ENCODE measurements around the gene LRCH4. TPM values are rescaled to one million over a fixed set of nuclear protein-coding genes. Genes with fewer than 3 reads are reported as not detected.

The LRCH4 gene
- total and polyA plus RNA-seq, 2 of the 13 experiments (the other 11 are each of a cell fraction or from before 2014, with no cell fraction given): 7.0 to 9.3 TPM

DNA sequence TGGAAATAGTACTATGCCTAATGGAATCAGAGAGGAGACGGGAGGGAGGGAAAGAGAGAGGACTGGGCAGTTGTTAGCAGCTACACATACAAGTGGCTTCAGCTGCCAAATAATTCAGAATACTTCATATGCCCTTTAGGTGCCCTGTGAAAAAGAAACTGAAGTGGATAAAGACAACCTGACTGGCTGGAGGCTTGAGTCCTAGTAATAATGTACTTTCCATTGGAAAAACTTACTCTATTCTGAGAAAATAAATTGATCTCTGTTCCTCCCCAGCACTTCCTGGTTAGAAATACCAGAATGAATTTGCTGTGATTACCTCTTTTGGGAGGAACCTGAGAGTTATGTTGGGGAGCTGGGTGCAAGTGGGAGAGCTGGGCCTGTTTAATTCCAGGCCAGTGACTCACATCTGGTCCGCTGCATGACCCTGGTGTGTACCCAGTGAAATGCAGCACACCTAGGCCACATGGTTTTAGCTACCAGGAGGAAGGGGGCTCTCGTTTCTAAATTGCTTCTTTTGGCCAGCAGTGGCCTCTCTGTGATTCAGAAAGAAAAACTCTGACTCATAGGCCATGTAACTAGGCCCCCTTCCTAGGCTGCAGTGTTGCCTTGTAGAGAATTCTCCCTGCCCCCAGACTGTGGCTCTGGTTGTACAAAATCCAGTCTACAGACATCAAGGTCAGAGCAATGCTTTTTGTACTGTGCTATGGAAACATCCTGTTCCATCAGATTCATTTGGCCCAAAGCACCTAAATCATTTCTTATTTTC, 40.4 kb downstream of the LRCH4 start (continued):
- TF ChIP-seq ZHX2 (IDR thresholded peaks at IDR 0.05; ENCODE audit: low read depth) (no peak), ZHX2 (CRISPR knock-in tag; IDR thresholded peaks at IDR 0.05; ENCODE audit: borderline replicate concordance) (no peak), KLF11 (CRISPR knock-in tag; IDR thresholded peaks at IDR 0.05) (no peak), KAT2B (IDR thresholded peaks at IDR 0.05; ENCODE audit: borderline replicate concordance, low read depth, low read length) (no peak), ADNP (CRISPR knock-in tag; IDR thresholded peaks at IDR 0.05) (no peak), MED13 (CRISPR knock-in tag; IDR thresholded peaks at IDR 0.05) (no peak; the same call in 1 of the 2 replicates), ZNF501 (CRISPR knock-in tag; IDR thresholded peaks at IDR 0.05) (no peak), NFIB (CRISPR knock-in tag; IDR thresholded peaks at IDR 0.05; ENCODE audit: borderline replicate concordance) (no peak), NFIC (IDR thresholded peaks at IDR 0.05; ENCODE audit: low read length) (no peak), U2AF1 (optimal IDR thresholded peaks at IDR 0.05; ENCODE audit: low read depth, low read length) (no peak), ZMYM2 (CRISPR knock-in tag; IDR thresholded peaks at IDR 0.05) (no peak), ZNF543 (CRISPR knock-in tag; IDR thresholded peaks at IDR 0.05) (no peak), SNRNP70 (IDR thresholded peaks at IDR 0.05; ENCODE audit: low read depth, low read length) (no peak), ZNF766 (CRISPR knock-in tag; IDR thresholded peaks at IDR 0.05; ENCODE audit: borderline replicate concordance) (no peak), ELF1 (CRISPR knock-in tag; IDR thresholded peaks at IDR 0.05) (peak; percentile 56; the same call in 1 of the 2 replicates), ZNF335 (CRISPR knock-in tag; IDR thresholded peaks at IDR 0.05) (peak; percentile 68; the same call in 1 of the 2 replicates), ZNF12 (CRISPR knock-in tag; IDR thresholded peaks at IDR 0.05) (no peak), JDP2 (CRISPR knock-in tag; IDR thresholded peaks at IDR 0.05; ENCODE audit: borderline replicate concordance) (no peak; the same call in 1 of the 2 replicates), NFE2 (CRISPR knock-in tag; IDR thresholded peaks at IDR 0.05) (no peak), CAMTA2 (CRISPR knock-in tag; IDR thresholded peaks at IDR 0.05; ENCODE audit: borderline replicate concordance) (no peak), ZNF75D (CRISPR knock-in tag; IDR thresholded peaks at IDR 0.05; ENCODE audit: borderline replicate concordance) (no peak), SMYD3 (CRISPR knock-in tag; IDR thresholded peaks at IDR 0.05) (0 out of 2 replicates have a peak, but pooled peaks have one; percentile 35), FOSL1 (CRISPR knock-in tag; IDR thresholded peaks at IDR 0.05; ENCODE audit: borderline replicate concordance) (peak; percentile 81)
- TF ChIP-seq, protein P1, sequence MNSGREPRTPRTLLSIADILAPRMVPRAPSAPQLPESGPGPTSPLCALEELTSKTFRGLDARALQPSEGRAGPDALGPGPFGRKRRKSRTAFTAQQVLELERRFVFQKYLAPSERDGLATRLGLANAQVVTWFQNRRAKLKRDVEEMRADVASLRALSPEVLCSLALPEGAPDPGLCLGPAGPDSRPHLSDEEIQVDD (CRISPR knock-in tag; IDR thresholded peaks at IDR 0.05; ENCODE audit: borderline replicate concordance): no peak
- TF ChIP-seq, protein P2, sequence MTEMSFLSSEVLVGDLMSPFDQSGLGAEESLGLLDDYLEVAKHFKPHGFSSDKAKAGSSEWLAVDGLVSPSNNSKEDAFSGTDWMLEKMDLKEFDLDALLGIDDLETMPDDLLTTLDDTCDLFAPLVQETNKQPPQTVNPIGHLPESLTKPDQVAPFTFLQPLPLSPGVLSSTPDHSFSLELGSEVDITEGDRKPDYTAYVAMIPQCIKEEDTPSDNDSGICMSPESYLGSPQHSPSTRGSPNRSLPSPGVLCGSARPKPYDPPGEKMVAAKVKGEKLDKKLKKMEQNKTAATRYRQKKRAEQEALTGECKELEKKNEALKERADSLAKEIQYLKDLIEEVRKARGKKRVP (CRISPR knock-in tag; IDR thresholded peaks at IDR 0.05): no peak; a peak in 2 of 4 replicates

Data from HepG2 (cell line).